K562 (cell line): ENCODE measurements around the gene TRMT1L. TPM values are rescaled to one million over a fixed set of nuclear protein-coding genes. Genes with fewer than 3 reads are reported as not detected.
A peak's percentile ranks its signal among the peaks of the same experiment; 100 is the strongest.

Experiments
- ASH1L ChIP-seq: fragments of 450-650 bp; IDR thresholded peaks from 2 replicates; pipeline ENCODE4 v1.6.1; 2018; ENCODE audit warnings: borderline replicate concordance, mild to moderate bottlenecking, low read depth; ENCODE audit not compliant: partially characterized antibody
- CREBBP ChIP-seq: IDR thresholded peaks from one replicate; pipeline ENCODE4 v1.6.1; 2012; ENCODE audit warnings: low read depth, mild to moderate bottlenecking, control low read depth, inconsistent platforms, low read length
- CSDE1 ChIP-seq, 2 experiments: fragments of 450-650 bp; IDR thresholded peaks; 2 replicates each; pipeline ENCODE4 v1.6.1; 2016; ENCODE audit warnings: mild to moderate bottlenecking in 1 of 2
- HNRNPL ChIP-seq: fragments of 200-400 bp; formaldehyde crosslinking; IDR thresholded peaks from 2 replicates; pipeline ENCODE4 v1.6.1; 2017; ENCODE audit warnings: low read depth, mild to moderate bottlenecking, low read length
- TAF9B ChIP-seq: fragments of 450-650 bp; IDR thresholded peaks from 2 replicates; pipeline ENCODE4 v1.6.1; 2018; ENCODE audit warnings: mild to moderate bottlenecking; ENCODE audit not compliant: partially characterized antibody
- TOE1 ChIP-seq, 2 experiments: fragments of 450-650 bp in 1 of 2; sonication (generic) in 1 of 2; formaldehyde crosslinking in 1 of 2; IDR thresholded peaks; 2 replicates each; pipeline versions ENCODE4 v1.7.1 to v1.8.0; 2016 to 2022; ENCODE audit warnings: borderline replicate concordance in 2 of 2, mild to moderate bottlenecking in 2 of 2, antibody characterized with exemption in 1 of 2, inconsistent platforms in 1 of 2, low read depth in 1 of 2, missing genetic modification reagents in 1 of 2, moderate library complexity in 1 of 2
- USF2 ChIP-seq: sonication (generic); formaldehyde crosslinking; IDR thresholded peaks from 2 replicates; pipeline ENCODE4 v1.5.0; 2020; ENCODE audit warnings: missing genetic modification reagents
- ZNF140 ChIP-seq: fragments of 250-450 bp; sonication (Bioruptor Pico); IDR thresholded peaks from 2 replicates; pipeline ENCODE4 v1.8.0; 2021; ENCODE audit warnings: moderate library complexity, mild to moderate bottlenecking, inconsistent platforms
- ZNF764 ChIP-seq: fragments of 250-450 bp; sonication (Bioruptor Pico); IDR thresholded peaks from 2 replicates; pipeline ENCODE4 v1.4.0; 2020; ENCODE audit warnings: low read depth, mild to moderate bottlenecking, moderate library complexity
- polyA plus RNA-seq, 8 experiments: library from polyadenylated mRNA; depleted of rRNA in 4 of 8; stranded (reverse) in 5 of 8; unstranded in 3 of 8; fragments of >200 nt; fragmentation: Nextera tagmentation in 2 of 8; fragmentation: Illumina TruSeq in 1 of 8; extraction: Ambion mirVana in 2 of 8; extraction: Trizol in 1 of 8; gene quantifications; 2 replicates each; pipeline versions ENCODE4 v1.2.1 to v1.2.3, GENCODE V29; 2011 to 2014; ENCODE audit warnings: inconsistent platforms in 1 of 8, missing spikeins in 1 of 8
- total RNA-seq, 7 experiments: library from RNA; depleted of rRNA in 6 of 7; stranded (reverse); fragments of >200 nt in 6 of 7; fragmentation: Illumina TruSeq in 2 of 7; extraction: Trizol in 2 of 7; gene quantifications; 2 replicates each; pipeline versions ENCODE4 v1.2.1 to v1.2.3, GENCODE V29; 2011 to 2021; ENCODE audit warnings: low replicate concordance in 1 of 7

Gene TRMT1L
- total and polyA plus RNA-seq, 9 of the 15 experiments (the other 6 are each of a cell fraction or from before 2014, with no cell fraction given) = 6.4 to 88.9 (median 32.9) TPM

GRCh38 chr1:185156288-185156853 lies 382 bp downstream of the TRMT1L start (continued):
- TF ChIP-seq USF2 (CRISPR knock-in tag) = no peak
- no peak for TF ChIP-seq ZNF764
- TF ChIP-seq TOE1 (IDR thresholded peaks at IDR 0.05; ENCODE audit: borderline replicate concordance) = peak; percentile 52; the same call in 1 of the 2 replicates
- no peak for TF ChIP-seq TOE1 (CRISPR knock-in tag; IDR thresholded peaks at IDR 0.05; ENCODE audit: borderline replicate concordance, low read depth)
- no peak for TF ChIP-seq CREBBP
- no peak for TF ChIP-seq CSDE1 (IDR thresholded peaks at IDR 0.05)
- TF ChIP-seq HNRNPL = no peak
- no peak for TF ChIP-seq ZNF140 (CRISPR knock-in tag)
- no peak for TF ChIP-seq ASH1L
- no peak for TF ChIP-seq TAF9B
